ENCODE measurements around the gene AHNAK.
A peak's percentile ranks its signal among the peaks of the same experiment; 100 is the strongest.
"Not testable (repeated sequence)": the region's sequence is repeated elsewhere in the genome, so short reads cannot be mapped to it uniquely, and the experiment has no call there.

Gene AHNAK

DNA sequence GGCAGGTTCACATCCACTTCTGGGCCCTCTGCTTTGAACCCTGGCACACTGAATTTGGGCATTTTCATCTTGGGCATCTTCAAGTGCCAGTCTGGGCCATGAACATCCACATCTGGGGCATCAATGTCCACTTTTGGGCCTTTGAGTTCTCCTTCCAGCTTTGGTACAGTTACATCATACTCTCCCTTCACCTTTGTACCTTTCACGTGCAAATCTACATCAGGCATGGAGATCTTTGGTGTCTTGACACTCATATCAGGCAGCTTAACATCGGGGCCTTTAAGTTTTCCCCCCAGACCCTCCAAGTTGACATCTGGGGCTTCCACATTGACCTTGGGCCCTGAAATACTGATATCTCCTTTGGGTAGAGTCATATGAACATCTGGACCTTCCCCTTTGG, 14.5 kb downstream of the AHNAK start:
- DNase-seq, result no peak

DNA sequence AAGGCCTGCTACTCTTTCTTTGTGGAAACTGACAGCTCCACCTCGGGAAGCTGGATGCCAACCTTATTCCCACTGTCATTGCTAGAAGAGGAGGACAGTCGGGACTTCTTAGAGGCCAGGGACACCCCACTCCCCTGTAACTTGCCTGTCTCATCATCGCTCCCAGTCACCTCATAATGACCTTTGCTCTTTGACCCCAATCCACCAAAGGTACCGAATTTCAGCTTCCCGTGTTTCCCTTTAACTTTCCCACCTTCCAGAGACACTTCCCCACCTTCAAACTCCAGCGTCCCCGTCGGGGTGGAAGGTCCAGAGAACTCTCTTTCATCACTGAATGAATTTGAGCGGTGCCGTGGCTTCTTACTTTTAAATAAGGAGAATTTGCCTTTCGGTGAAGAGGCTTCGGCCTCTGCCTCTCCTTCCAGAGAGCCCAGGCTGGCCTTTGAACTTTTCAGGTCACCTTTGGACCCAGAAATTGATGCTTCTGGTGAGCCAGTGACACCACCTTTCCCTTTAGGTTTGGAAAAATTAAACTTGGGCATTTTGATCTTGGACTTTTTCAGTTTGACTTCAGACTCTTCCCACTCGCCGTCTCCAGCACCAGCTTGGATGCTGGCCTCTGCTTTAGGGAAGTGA, 29.8 kb downstream of the AHNAK start:
- no peak for DNase-seq

DNA sequence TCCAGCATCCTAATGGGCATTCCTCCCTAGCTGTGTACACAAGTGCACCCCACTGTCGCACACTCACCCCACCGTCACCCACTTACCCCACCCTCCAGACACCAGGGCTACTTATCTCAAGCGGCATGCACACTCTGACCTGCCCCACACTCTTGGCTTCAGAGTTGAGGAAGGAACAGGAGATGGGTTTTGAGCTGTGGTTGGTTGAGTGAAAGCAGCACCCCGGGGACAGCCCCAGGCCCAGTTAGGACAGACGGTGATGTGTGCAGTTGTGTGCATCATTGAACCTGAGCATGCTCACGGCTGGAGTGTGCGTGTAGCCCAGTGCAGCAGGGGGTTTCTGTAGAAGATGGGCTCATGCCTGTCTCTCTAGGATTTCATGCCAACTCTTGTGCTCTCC, 32.5 kb downstream of the AHNAK start:
- no peak for DNase-seq

DNA sequence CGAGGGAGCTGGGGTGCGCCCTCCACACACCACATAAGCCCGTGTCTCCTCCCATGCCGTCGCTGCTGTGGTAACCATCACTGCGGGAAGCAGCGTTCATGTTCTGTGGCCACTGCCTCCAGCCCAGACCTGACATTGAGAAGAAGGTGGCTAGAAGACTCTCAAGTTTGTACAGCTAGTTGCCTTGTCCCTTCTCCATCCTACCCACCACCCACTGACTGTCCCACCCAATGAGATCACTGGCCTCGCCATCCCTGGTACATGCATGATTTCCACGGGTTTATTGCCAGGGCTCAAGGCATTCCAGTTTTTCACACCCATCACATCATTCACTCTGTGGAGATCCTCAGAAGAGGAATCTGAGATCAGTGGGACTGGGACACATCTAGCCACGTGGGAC, 33.0 kb downstream of the AHNAK start:
- no peak for DNase-seq

DNA sequence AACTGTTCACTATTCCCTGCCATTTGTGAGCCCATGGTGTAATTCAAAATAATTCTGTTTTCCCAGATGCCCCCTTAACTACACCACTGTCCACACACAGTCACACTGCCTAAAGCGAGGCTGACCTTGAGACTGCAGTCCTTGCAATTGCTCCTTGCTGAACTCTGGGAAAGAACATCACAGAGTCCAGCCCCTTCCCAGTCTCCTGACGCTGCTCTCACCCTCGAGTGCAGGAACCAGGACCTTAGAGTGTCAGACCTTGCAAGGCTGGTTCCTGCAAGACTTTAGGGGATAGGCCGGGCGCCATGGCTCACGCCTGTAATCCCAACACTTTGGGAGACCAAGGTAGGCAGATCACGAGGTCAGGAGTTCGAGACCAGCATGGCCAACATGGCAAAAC, 33.6 kb downstream of the AHNAK start:
- DNase-seq, result no peak

DNA sequence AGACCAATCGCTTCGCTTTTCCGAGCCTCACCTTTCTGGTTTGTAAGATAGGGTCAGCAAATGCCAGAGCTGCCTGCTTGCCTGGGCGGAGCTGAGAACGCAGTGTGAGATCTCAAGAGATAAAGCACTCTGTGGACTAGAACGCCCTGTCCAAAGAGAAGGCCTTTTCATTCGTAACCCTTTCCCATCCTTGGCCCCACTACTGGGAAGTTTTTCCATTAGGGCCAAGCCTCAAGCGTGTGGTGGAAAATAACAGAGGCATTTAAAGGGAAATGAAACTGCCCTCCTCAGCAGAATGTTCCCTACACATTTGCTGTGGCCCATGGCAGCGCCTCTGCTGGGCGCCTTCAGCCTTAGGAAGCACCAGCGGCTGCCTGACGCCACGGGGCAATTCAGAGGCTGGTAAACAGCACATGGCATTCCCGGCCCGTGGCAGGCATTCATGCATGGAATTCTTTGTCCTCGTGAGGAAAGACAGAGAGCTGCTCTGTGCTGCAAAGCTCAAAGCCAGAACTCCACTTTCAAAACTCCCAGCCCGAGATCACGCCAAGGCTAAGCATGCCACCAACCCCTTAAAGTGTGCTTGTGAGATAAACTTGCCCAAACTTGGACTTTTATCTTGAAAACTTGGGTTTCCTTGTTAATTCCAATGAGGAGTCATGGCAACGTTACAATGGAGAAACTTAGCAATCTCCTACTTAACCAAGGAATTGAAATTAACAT, 38.1 kb downstream of the AHNAK start:
- peak in 1 of 2 experiments; percentile 5 for DNase-seq

DNA sequence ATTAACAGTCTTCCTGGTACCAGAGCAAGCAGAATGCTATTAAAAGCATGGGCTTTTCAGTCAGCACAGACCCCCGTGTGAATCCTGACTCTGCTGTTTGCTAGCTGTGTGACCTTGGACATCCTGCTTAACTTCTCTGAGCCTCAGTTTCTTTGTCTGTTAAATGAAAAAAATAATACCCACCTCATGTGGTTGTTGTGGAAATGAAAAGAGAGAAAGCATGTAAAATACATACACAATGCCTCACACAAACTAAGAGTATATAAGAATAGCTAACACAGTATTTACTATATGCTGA, 39.5 kb downstream of the AHNAK start:
- no peak for DNase-seq

DNA sequence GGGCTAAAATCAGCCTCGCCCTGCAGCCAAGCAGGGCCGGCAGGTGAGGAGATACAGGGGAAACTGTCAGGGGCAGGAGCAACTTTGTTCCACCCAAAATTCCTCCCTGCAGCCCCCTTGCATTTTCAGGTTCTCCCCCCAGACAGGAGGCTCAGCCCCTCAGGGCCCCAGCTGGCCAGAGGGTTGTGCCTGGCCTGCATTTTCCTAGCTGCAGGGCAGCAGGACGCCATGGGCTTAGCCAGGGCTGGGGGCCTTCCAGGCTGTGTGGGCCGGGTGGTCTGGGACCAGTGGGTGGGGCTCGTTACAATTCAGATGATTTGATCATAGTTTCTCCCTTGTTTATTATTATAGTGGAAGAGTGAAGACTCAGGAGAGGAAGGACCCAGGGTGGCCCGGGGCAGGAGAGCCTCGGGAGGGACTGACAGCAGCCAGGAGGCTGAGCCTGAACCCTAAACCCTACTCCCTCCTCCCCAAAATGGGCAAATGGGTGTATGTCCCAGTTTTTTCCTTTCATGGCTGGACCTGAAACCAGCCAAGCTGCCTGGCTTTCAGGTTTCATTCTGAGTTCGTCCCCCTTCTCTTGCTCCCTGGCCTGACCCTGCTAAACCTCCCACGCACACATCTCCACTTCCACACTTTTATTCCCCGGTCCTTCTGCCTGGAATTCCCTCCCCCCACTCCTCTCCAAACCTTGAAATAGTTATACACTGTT, 40.0 kb downstream of the AHNAK start:
- DNase-seq, result no peak

DNA sequence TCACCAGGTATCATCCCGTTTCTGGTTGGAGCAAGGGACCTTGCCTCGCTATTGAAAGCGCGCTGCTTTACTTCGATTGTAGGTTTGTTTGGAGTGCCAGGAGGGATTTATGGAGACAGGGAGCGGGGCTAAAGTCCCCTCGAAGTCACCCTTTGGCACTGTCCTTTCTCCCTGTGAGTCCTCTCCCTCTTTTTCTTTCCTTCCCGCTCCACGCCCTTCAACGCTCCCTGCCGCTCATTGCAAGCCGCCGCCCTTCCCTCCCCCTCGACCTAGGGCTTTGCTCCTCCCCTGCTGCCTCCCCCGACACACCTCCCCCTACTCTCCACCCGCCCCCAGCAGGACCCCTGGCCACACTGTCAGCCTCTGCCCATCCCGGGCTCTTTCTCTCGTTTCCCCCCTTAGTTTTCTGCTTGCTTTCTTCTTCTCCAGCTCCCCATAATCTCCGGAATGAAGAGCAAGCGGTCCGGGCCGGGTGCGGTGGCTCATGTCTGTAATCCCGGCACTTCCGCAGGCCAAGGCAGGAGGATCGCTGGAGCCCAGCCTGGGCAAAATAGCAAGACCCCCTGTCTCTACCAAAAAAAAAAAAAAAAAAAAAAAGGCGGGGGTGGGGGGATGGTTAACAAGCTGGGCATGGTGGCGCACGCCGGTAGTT, 41.0 kb downstream of the AHNAK start:
- DNase-seq, result no peak

DNA sequence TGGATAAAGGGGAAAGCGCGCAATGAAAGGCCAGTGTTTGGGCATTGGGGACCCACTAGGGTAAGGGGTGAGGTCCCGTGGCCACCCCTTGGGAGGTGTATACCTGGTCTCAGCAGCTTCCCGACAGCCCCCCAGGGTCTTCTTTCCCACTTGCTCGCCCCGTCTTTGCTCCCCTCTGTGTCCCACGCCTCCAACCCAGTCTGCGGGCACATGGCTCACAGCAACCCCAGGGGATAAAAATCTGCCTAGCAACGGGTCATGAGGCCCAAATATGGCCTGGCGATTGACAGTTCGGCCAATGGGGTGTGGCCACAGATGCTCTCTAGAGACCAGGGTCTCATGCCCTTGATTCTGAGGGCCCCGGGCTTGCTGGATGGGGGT, 41.6 kb downstream of the AHNAK start:
- no peak for DNase-seq

DNA sequence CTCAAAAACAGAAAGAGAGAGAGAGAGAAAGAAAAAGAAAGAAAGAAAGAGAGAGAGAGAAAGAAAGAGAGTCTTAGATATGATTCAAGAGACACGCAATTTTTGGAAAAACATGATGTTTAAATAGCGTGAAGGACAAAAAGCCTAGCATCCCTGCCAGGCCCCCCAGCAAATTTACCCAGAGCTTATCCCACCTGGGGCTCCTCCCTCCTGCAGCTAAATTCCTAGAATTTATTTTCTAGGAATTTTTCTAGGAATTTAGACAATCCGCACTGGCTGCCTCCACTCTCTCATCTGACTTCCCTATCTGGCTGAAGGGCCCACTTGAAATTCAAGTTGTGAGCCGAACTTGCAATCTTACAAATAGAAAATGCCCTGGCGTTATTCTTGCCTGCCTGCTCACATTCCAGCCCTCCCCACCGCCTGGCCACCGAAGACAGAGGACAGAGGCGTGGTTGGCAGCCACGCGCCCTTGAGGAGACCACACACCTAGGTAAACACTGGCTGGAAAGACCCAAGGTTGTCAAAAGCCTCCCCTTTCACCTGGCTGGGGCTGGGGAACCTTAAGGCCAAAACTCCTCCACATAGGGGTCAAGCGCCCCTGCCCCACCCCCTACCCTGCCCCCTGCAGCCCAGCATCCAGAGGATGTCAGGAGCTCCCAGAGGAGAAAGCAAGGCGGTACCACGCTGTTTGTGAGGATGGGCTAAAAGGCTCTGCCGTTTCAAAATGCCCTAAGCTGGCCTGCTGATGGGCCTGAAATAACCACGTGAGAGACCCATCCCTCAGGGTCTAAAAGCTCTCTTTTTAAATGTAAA, 42.2 kb downstream of the AHNAK start:
- no peak for DNase-seq

DNA sequence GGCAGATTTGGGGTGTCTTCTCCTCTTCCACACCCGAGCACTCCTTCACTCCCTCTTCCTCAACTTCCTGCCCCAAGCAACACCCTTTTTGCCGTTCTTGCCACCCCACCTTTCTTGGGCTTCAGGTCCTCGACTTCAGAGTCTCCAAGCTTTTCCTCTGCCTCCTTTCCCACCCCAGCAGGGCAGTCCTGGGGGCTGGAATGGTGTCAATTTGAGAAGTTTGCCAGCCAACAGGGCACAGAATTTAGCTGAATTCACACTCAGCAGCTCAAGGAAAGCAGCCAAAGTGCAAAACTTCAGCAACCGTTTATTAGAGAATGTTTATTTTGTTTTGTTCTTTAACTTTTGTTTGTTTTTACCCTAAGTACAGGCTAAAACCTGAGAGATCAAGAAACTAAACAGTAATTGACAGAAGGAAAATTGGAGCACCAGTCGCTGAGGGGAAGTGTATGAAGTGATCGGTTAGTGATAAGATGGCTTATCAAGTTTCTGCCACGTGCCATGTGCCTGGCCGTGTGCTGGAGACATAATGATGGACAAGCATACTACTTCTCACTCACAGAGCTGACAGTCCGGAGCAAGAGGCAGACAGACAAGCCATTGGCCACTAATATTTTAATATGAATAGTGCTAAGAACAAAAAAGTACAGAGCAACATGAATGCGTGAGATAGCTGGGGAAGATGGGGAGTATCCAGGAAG, 44.4 kb downstream of the AHNAK start:
- no peak for DNase-seq

DNA sequence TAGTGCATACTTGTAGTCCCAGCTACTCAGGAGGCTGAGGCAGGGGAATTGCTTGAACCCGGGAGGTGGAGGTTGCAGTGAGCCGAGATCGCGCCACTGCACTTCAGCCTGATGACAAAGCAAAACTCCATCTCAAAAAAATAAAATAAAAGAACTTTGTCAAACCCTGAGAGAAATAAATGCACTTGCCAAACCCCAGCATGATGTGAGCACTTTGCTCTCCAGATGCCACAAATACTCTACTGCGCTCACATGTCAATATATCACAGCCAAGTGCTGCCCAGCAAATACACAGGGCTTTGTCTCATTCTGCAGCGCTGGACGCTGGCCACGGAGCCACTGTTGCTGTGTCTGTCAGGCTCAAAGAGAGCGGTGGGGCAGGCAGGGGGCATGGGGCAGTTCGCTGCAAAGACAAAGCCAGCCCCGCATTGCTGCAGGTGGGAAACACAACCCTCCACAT, 45.1 kb downstream of the AHNAK start:
- DNase-seq, result no peak

DNA sequence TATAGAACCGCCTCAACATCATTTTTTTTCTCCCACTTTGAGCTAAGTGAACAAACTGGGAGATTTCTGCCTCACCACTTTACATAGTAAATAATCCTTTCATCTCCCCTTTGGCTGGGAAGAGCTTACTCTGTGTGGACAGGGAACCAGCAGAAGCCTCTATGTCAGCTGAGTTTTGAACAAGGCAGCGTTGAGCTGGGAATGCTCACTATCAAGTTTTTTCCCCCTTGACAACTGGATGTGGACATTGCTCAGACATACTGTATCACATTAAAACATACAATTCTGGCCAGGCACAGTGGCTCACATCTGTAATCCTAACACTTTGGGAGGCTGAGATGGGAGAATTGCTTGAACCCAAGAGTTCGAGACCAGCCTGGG, 46.0 kb downstream of the AHNAK start:
- no peak for DNase-seq

DNA sequence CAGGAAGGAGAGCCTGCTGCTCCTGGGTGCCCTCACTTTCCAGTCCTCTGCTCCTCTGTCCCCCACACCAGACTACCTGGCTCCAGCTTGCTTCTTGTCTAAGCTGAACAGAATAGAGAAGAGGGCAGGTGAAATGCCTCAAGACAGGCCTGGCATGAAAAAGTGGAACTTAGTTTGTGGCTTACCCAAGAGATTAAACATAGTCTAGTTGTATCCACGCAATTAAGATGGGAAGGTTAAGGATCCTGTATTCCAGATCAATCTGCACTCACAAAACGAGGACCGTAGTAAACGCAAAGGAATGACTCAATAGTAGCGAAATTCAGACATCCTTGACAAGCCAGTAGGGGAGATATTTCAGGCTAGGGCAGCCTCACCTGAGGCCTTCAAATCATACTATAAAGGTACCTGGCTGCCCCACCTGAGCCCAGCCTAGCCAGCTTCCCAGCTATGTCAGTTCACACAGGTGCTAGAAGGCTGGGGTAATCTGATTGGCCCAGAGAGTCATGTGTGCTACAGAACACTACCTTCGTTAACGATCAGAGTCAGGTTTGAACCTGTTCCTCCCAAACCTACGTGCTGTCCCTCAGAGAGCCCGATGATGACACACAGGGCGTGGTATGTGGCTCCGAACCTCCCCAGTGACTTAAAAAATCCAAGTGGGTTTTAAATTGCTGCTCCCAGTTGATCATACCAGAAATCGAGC, 46.5 kb downstream of the AHNAK start:
- no peak for DNase-seq

DNA sequence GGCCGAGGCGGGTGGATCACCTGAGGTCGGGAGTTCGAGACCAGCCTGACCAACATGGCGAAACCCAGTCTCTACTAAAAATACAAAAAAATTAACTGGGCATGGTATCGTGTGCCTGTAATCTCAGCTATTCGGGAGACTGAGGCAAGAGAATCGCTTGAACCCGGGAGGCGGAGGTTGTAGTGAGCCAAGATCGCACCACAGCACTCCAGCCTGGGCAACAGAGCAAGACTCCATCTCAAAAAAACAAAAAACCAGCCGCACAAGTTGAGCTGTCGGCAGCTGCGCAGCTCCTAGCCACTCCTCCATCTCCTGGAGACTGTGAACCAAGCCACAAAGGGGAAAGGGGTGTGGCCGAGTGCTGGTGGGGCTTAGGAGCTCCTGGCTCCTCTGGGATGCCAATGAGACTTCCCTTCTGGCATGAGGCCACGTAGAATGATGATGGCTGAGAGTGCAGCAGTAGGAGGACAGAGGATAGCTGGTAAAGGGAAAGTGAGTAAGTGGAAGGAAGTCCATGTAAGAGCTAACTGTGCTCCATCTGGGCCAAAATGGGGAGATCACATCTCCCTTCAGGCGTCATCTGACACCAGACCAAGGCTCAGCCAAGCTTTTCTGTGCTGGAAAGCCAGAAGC, 47.2 kb downstream of the AHNAK start:
- not testable (repeated sequence) for DNase-seq

DNA sequence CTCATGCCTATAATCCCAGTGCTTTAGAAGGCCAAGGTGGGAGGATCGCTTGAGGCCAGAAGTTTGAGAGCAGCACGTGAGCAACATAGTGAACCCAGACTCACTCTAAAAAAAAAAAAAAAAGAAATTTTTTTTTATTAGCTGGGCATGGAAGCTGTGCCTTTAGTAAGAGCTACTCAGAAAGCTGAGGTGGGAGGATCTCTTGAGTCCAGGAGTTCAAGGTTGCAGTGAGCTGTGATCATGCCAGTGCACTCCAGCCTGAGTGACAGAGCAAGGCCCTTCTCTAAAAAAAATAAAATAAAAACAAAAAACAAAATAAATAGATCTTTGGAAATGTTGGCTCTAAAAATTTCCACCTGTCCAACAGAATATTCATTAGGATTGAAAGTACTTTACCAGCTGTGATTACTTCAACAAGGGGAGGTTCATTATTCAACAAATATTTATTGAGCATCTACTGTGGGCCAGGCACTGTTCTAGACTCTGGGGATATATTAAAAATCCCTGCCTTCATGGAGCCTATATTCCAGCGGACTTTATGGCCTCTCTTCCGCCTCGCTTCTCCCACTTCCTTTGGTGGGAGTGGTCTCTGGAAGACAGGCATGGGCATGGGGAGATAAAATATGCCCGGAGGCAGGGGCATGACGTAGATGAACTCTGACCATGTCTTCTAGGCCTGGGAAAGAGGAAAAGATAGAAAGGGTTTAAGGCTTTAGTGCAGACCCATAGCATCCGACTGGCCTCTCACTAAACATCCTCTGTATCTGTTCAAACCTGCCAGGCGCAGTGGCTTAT, 47.9 kb downstream of the AHNAK start:
- DNase-seq, result no peak

DNA sequence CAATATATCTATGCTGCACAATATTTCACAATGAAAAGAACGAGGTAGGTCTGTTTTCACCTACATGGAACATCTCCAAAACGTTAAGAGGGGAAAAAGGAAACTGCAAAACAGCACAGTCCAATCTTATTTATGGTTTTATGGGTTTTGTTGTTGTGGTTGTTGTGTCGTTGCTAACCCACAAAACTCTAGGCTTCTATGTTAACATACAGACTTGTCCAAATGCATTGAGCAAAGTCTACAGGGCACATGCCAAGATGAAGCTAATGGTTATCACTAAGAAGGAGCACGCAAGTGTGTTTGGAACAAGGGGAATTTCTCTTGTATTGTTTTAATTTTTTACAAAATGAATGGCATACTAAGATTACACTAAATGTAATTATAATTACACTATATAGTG, 48.6 kb downstream of the AHNAK start:
- DNase-seq, result no peak

DNA sequence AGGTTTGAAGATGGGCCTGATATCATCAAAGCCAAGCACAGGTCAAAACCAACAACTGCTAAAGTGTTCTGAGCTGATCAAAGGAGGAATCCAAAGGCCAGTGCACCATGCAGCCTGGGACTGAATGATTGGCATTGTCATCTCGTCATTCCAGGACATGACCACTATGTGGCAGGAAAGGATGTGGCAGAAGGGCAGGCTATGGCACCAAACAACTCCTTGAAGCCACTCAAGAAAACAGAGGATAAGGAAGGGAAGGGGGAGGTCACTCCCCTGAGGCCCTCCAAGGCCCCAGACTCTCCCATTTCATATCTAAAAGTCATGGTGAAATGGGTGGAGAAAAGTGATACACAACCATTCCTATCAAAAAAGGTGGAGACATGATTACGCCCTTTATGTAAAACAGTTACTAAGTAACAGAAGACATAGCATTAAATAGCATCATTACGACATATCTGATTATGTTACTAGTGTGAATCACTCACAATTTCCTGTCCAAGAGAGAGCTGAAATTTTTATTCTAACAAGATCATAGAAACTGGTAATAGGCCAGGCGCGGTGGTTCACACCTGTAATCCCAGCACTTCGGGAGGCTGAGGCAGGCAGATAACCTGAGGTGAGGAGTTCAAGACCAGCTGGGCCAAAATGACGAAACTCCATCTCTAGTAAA, 49.3 kb downstream of the AHNAK start:
- peak in 1 of 2 experiments; percentile 32 for DNase-seq

DNA sequence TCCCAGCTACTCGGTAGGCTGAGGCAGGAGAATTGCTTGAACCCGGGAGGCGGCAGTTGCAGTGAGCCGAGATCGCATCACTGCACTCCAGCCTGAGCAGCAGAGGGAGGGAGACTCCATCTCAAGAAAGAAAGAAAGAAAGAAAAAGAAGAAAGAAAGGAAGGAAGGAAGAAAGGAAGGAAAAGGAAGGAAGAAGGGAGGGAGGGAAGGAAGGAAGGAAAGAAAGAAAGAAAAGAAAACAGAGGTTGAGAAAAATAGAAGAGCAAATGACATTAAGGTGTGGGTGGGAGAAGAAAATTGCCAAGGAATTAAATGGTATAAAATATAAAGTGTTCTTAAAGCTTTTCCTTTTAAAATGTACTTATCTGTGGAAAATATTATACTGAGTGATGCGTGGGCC, 49.9 kb downstream of the AHNAK start:
- DNase-seq, result no peak

Data from NCI-H1930 (cell line).